ENCODE data around the gene EZH2. TPM values are rescaled to one million over a fixed set of nuclear protein-coding genes. Genes with fewer than 3 reads are reported as not detected.

The EZH2 gene
- total and polyA plus RNA-seq, 2 experiments from 2014 or later: 10.7 to 11.7 TPM

GRCh38 chr7:148830897-148831692 is 53.0 kb downstream of the EZH2 start:
- no peaks in the 10 kb centered on the region for H4K20me1 ChIP-seq (ENCODE audit: insufficient read depth, poor library complexity, severe bottlenecking)
- 89% methylated on average over 5 of the region's 5 CpGs for WGBS (ENCODE audit: low lambda C conversion rate, missing lambda C conversion rate)
- no peaks in the 10 kb centered on the region for H3K9me3 ChIP-seq (ENCODE audit: low read depth)
- no peak overlapping the region for H3K4me3 ChIP-seq
- no peaks in the 10 kb centered on the region for H3K27me3 ChIP-seq
- no peaks in the 10 kb centered on the region for H3K4me1 ChIP-seq (ENCODE audit: insufficient read depth)
- no peak overlapping the region for H3K27ac ChIP-seq
- H3K36me3 ChIP-seq (replicated peaks; ENCODE audit: insufficient read depth, low read depth): no peaks in the 10 kb centered on the region
- H3K79me2 ChIP-seq: peaks cover 17% of the 10 kb centered on the region
- H3K4me2 ChIP-seq: no peak overlapping the region
- DNase-seq (ENCODE audit: low spot score): no peak
- no peaks in the 10 kb centered on the region for H3K9me2 ChIP-seq (replicated peaks; ENCODE audit: insufficient read depth)
- TF ChIP-seq EZH2phosphoT487 (IDR thresholded peaks at IDR 0.05; ENCODE audit: low read depth, severe bottlenecking, unreplicated experiment) (no peak), EZH2 (IDR thresholded peaks at IDR 0.05; ENCODE audit: borderline replicate concordance) (no peak)
- TF ChIP-seq, protein P1, sequence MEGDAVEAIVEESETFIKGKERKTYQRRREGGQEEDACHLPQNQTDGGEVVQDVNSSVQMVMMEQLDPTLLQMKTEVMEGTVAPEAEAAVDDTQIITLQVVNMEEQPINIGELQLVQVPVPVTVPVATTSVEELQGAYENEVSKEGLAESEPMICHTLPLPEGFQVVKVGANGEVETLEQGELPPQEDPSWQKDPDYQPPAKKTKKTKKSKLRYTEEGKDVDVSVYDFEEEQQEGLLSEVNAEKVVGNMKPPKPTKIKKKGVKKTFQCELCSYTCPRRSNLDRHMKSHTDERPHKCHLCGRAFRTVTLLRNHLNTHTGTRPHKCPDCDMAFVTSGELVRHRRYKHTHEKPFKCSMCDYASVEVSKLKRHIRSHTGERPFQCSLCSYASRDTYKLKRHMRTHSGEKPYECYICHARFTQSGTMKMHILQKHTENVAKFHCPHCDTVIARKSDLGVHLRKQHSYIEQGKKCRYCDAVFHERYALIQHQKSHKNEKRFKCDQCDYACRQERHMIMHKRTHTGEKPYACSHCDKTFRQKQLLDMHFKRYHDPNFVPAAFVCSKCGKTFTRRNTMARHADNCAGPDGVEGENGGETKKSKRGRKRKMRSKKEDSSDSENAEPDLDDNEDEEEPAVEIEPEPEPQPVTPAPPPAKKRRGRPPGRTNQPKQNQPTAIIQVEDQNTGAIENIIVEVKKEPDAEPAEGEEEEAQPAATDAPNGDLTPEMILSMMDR (IDR thresholded peaks at IDR 0.05; ENCODE audit: poor library complexity): no peak
- H2AFZ ChIP-seq: no peak overlapping the region

DNA sequence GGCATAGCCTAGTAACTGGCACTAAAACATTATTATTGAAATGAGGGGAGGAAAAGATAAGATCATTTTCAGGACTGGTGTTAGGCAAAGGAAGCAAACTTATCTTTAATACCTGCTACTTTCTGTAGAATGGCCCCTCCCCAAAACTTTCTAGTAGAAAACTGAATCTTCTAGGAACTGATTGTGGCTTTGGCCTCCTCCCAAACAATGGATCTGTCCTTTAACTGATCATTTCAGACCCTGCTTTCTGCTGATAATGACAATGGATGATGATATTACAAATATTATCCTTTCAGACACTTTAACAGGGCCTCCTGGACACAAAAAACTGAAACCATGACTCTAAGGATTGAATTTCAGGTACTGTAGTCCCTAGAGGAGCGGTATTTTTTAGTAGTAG is 55.1 kb downstream of the EZH2 start:
- Histone ChIP-seq H3K27ac (no peak overlapping the region), H3K9me3 (ENCODE audit: low read depth) (no peaks in the 10 kb centered on the region), H4K20me1 (ENCODE audit: insufficient read depth, poor library complexity, severe bottlenecking) (no peaks in the 10 kb centered on the region), H3K4me2 (no peak overlapping the region), H3K9me2 (replicated peaks; ENCODE audit: insufficient read depth) (no peaks in the 10 kb centered on the region), H2AFZ (no peak overlapping the region), H3K4me3 (no peak overlapping the region), H3K4me1 (ENCODE audit: insufficient read depth) (no peaks in the 10 kb centered on the region), H3K27me3 (no peaks in the 10 kb centered on the region), H3K36me3 (replicated peaks; ENCODE audit: insufficient read depth, low read depth) (no peaks in the 10 kb centered on the region), H3K79me2 (peaks cover 11% of the 10 kb centered on the region)
- TF ChIP-seq, protein P1 (IDR thresholded peaks at IDR 0.05; ENCODE audit: poor library complexity): no peak
- TF ChIP-seq EZH2phosphoT487 (IDR thresholded peaks at IDR 0.05; ENCODE audit: low read depth, severe bottlenecking, unreplicated experiment) (no peak), EZH2 (IDR thresholded peaks at IDR 0.05; ENCODE audit: borderline replicate concordance) (no peak)
- WGBS (ENCODE audit: low lambda C conversion rate, missing lambda C conversion rate): 96% methylated on average over 1 of the region's 1 CpG
- no peak for DNase-seq (ENCODE audit: low spot score)

GRCh38 chr7:148825338-148825737 is 58.8 kb downstream of the EZH2 start:
- 60% methylated on average over 5 of the region's 5 CpGs for WGBS (ENCODE audit: low lambda C conversion rate, missing lambda C conversion rate)
- Histone ChIP-seq H4K20me1 (ENCODE audit: insufficient read depth, poor library complexity, severe bottlenecking) (no peaks in the 10 kb centered on the region), H3K4me3 (no peak overlapping the region), H3K27me3 (no peaks in the 10 kb centered on the region), H3K9me2 (replicated peaks; ENCODE audit: insufficient read depth) (no peaks in the 10 kb centered on the region), H3K4me2 (no peak overlapping the region), H3K36me3 (replicated peaks; ENCODE audit: insufficient read depth, low read depth) (no peaks in the 10 kb centered on the region), H3K9me3 (ENCODE audit: low read depth) (no peaks in the 10 kb centered on the region), H3K4me1 (ENCODE audit: insufficient read depth) (no peaks in the 10 kb centered on the region), H3K79me2 (no peaks in the 10 kb centered on the region), H2AFZ (no peak overlapping the region), H3K27ac (no peak overlapping the region)
- DNase-seq (ENCODE audit: low spot score): no peak
- TF ChIP-seq EZH2 (IDR thresholded peaks at IDR 0.05; ENCODE audit: borderline replicate concordance) (no peak), EZH2phosphoT487 (IDR thresholded peaks at IDR 0.05; ENCODE audit: low read depth, severe bottlenecking, unreplicated experiment) (no peak)
- TF ChIP-seq, protein P1 (IDR thresholded peaks at IDR 0.05; ENCODE audit: poor library complexity): no peak

Data from hepatocyte (in vitro differentiated cells).